KMS-11 (cell line): ENCODE results near the gene PPFIA1.

ENCODE experiments used
- H2AFZ ChIP-seq: fragments of 200-600 bp; sonication (generic); 2 replicates; pipeline ENCODE4 v1.6.1; 2016; ENCODE audit warnings: antibody characterized with exemption, mixed run types, low read depth
- H3K27ac ChIP-seq: fragments of 200-600 bp; sonication (generic); 2 replicates; pipeline ENCODE4 v1.6.1; 2016; ENCODE audit warnings: mild to moderate bottlenecking, mixed run types
- H3K27me3 ChIP-seq: fragments of 200-600 bp; sonication (generic); 2 replicates; pipeline ENCODE4 v1.6.1; 2017; ENCODE audit warnings: mild to moderate bottlenecking, low read depth, mixed run types, moderate library complexity; ENCODE audit not compliant: insufficient read depth
- H3K36me3 ChIP-seq: fragments of 200-600 bp; sonication (generic); 2 replicates; pipeline ENCODE4 v1.6.1; 2017; ENCODE audit warnings: mild to moderate bottlenecking, mixed run types; ENCODE audit not compliant: insufficient read depth
- H3K4me1 ChIP-seq: fragments of 200-600 bp; sonication (generic); 2 replicates; pipeline ENCODE4 v1.6.1; 2016; ENCODE audit warnings: mild to moderate bottlenecking, low read depth, mixed run types; ENCODE audit not compliant: poor library complexity, severe bottlenecking
- H3K4me2 ChIP-seq: fragments of 200-600 bp; sonication (generic); 2 replicates; pipeline ENCODE4 v1.7.0; 2016; ENCODE audit warnings: mild to moderate bottlenecking, mixed run types
- H3K4me3 ChIP-seq: fragments of 200-600 bp; sonication (generic); IDR thresholded peaks from 2 replicates; pipeline ENCODE4 v1.6.1; 2017; ENCODE audit warnings: low read depth, low read length, mixed read lengths; ENCODE audit not compliant: insufficient read depth
- H3K79me2 ChIP-seq: fragments of 200-600 bp; sonication (generic); 2 replicates; pipeline ENCODE4 v1.6.1; 2016; ENCODE audit warnings: low read depth, mixed run types; ENCODE audit not compliant: insufficient read depth
- H3K9ac ChIP-seq: fragments of 200-600 bp; sonication (generic); 2 replicates; pipeline ENCODE4 v1.6.1; 2016; ENCODE audit warnings: mild to moderate bottlenecking, mixed run types
- H4K20me1 ChIP-seq: fragments of 200-600 bp; sonication (generic); 2 replicates; pipeline ENCODE4 v1.6.1; 2016; ENCODE audit warnings: mild to moderate bottlenecking, mixed run types; ENCODE audit not compliant: insufficient read depth
- TF ChIP-seq, protein P1 (sequence below): fragments of 200-600 bp; sonication (generic); conservative IDR thresholded peaks from 2 replicates; pipeline ENCODE4 v1.6.1; 2017; ENCODE audit warnings: low read depth, mild to moderate bottlenecking, antibody characterized with exemption, low read length, moderate library complexity, mixed read lengths

The PPFIA1 gene

DNA sequence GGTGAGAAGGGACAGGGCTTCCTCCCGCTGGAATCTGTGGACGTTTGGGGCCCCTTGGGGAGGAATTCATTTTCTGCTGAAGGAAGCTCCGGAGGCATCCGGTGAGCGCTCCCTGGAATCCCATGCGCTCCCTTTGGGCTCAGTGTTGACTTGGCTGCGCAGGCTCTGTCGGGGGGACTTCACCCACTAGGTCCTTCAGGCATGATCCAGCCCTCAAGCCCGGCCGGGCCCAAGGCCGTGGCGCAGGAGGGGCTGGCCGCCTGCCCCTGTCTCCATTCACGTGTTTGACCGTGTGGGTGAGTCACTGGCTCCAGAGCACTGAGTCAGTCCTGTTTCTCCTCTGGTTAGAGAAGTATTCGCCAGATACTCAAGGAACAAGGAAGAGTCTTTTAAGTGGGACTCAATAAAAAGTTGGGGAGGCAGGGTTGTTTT is 129.2 kb downstream of the PPFIA1 start:
- no peaks in the 10 kb centered on the region for H4K20me1 ChIP-seq
- no peak overlapping the region for H3K4me3 ChIP-seq
- H3K27me3 ChIP-seq: no peaks in the 10 kb centered on the region
- H3K27ac ChIP-seq: no peak overlapping the region
- H3K4me1 ChIP-seq: peaks cover 8% of the 10 kb centered on the region
- TF ChIP-seq, protein P1, sequence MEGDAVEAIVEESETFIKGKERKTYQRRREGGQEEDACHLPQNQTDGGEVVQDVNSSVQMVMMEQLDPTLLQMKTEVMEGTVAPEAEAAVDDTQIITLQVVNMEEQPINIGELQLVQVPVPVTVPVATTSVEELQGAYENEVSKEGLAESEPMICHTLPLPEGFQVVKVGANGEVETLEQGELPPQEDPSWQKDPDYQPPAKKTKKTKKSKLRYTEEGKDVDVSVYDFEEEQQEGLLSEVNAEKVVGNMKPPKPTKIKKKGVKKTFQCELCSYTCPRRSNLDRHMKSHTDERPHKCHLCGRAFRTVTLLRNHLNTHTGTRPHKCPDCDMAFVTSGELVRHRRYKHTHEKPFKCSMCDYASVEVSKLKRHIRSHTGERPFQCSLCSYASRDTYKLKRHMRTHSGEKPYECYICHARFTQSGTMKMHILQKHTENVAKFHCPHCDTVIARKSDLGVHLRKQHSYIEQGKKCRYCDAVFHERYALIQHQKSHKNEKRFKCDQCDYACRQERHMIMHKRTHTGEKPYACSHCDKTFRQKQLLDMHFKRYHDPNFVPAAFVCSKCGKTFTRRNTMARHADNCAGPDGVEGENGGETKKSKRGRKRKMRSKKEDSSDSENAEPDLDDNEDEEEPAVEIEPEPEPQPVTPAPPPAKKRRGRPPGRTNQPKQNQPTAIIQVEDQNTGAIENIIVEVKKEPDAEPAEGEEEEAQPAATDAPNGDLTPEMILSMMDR: no peak
- no peaks in the 10 kb centered on the region for H3K36me3 ChIP-seq
- no peaks in the 10 kb centered on the region for H3K79me2 ChIP-seq
- H3K9ac ChIP-seq: no peak overlapping the region
- H3K4me2 ChIP-seq: no peak overlapping the region
- no peak overlapping the region for H2AFZ ChIP-seq

GRCh38 chr11:70400643-70401042 is 130.2 kb downstream of the PPFIA1 start:
- Histone ChIP-seq H2AFZ (no peak overlapping the region), H3K27ac (no peak overlapping the region), H3K27me3 (no peaks in the 10 kb centered on the region), H3K79me2 (no peaks in the 10 kb centered on the region), H3K9ac (no peak overlapping the region), H4K20me1 (no peaks in the 10 kb centered on the region), H3K4me3 (no peak overlapping the region), H3K4me2 (no peak overlapping the region), H3K36me3 (no peaks in the 10 kb centered on the region), H3K4me1 (peaks cover 8% of the 10 kb centered on the region)
- TF ChIP-seq, protein P1: no peak

GRCh38 chr11:70402016-70402415 is 131.5 kb downstream of the PPFIA1 start:
- Histone ChIP-seq H3K79me2 (no peaks in the 10 kb centered on the region), H3K4me3 (no peak overlapping the region), H3K4me2 (no peak overlapping the region), H2AFZ (no peak overlapping the region), H3K4me1 (peaks cover 6% of the 10 kb centered on the region), H3K27ac (no peak overlapping the region), H3K27me3 (no peaks in the 10 kb centered on the region), H3K36me3 (no peaks in the 10 kb centered on the region), H3K9ac (no peak overlapping the region), H4K20me1 (no peaks in the 10 kb centered on the region)
- TF ChIP-seq, protein P1: no peak

- H4K20me1 ChIP-seq: no peaks in the 10 kb centered on the region
- no peaks in the 10 kb centered on the region for H3K27me3 ChIP-seq
- H2AFZ ChIP-seq: no peak overlapping the region
- no peaks in the 10 kb centered on the region for H3K36me3 ChIP-seq
- H3K4me2 ChIP-seq: no peak overlapping the region
- TF ChIP-seq, protein P1: no peak
- H3K9ac ChIP-seq: no peak overlapping the region
- H3K4me3 ChIP-seq: no peak overlapping the region
- H3K4me1 ChIP-seq: no peaks in the 10 kb centered on the region
- no peaks in the 10 kb centered on the region for H3K79me2 ChIP-seq
- no peak overlapping the region for H3K27ac ChIP-seq
Observed at GRCh38 chr11:70402685-70403084, 132.2 kb downstream of the PPFIA1 start.
